ENCODE measurements around the gene UVRAG. TPM values are rescaled to one million over a fixed set of nuclear protein-coding genes. Genes with fewer than 3 reads are reported as not detected.

The UVRAG gene
- total and polyA plus RNA-seq, 2 of the 13 experiments (the other 11 are each of a cell fraction or from before 2014, with no cell fraction given): 9.7 to 17.3 TPM

GRCh38 chr11:75899806-75900205, 84.8 kb downstream of the UVRAG start:
- intact Hi-C loops (cut with micrococcal nuclease; ENCODE audit: unreplicated experiment): loop anchor here (10.0 kb wide), 1 partner anchor 335 kb away; no protein-coding TSS in a partner anchor
- in situ Hi-C loops (cut with HindIII; ENCODE audit: extremely low pct_ligation_motif_present, low pct_unique_long_range_greater_than_20kb): loop anchor here (5.0 kb wide), 3 partner anchors 252 to 417 kb away; no protein-coding TSS in a partner anchor
- 90% methylated on average over 2 of the region's 2 CpGs for WGBS (ENCODE audit: low lambda C conversion rate)
- TF ChIP-seq, protein P1, sequence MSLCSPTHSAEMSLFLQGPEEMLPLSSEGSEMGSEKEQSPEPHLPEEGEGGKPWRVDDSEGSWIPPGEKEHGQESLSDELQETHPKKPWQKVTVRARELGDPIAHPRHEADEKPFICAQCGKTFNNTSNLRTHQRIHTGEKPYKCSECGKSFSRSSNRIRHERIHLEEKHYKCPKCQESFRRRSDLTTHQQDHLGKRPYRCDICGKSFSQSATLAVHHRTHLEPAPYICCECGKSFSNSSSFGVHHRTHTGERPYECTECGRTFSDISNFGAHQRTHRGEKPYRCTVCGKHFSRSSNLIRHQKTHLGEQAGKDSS (CRISPR knock-in tag; IDR thresholded peaks at IDR 0.05; ENCODE audit: borderline replicate concordance, low read depth): no peak
- TF ChIP-seq HIVEP1 (CRISPR knock-in tag; IDR thresholded peaks at IDR 0.05) (no peak), KLF13 (CRISPR knock-in tag; IDR thresholded peaks at IDR 0.05) (no peak), ZNF367 (CRISPR knock-in tag; IDR thresholded peaks at IDR 0.05; ENCODE audit: borderline replicate concordance) (no peak), TSC22D2 (CRISPR knock-in tag; IDR thresholded peaks at IDR 0.05; ENCODE audit: borderline replicate concordance) (no peak), MBNL3 (CRISPR knock-in tag; conservative IDR thresholded peaks at IDR 0.05) (no peak), MTF1 (CRISPR knock-in tag; IDR thresholded peaks at IDR 0.05) (no peak), SP140L (CRISPR knock-in tag; IDR thresholded peaks at IDR 0.05; ENCODE audit: borderline replicate concordance) (no peak), ZBTB49 (CRISPR knock-in tag; IDR thresholded peaks at IDR 0.05; ENCODE audit: borderline replicate concordance) (no peak), SMAD3 (CRISPR knock-in tag; IDR thresholded peaks at IDR 0.05) (no peak)
- TF ChIP-seq, protein P2, sequence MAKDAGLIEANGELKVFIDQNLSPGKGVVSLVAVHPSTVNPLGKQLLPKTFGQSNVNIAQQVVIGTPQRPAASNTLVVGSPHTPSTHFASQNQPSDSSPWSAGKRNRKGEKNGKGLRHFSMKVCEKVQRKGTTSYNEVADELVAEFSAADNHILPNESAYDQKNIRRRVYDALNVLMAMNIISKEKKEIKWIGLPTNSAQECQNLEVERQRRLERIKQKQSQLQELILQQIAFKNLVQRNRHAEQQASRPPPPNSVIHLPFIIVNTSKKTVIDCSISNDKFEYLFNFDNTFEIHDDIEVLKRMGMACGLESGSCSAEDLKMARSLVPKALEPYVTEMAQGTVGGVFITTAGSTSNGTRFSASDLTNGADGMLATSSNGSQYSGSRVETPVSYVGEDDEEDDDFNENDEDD (CRISPR knock-in tag; IDR thresholded peaks at IDR 0.05; ENCODE audit: borderline replicate concordance): no peak

More at GRCh38 chr11:75899806-75900205, 84.8 kb downstream of the UVRAG start:
- Histone ChIP-seq H3K4me1 (ENCODE audit: insufficient read depth, low read length) (no peaks in the 10 kb centered on the region), H3K4me2 (ENCODE audit: low read depth, low read length) (no peak overlapping the region), H3K36me3 (replicated peaks in 1 of 2; ENCODE audit: control insufficient read depth in 1 of 2, insufficient read depth in 2 of 2, low read length in 2 of 2) (peaks cover 0 to 3% of the 10 kb centered on the region in 2 experiments; a peak in 1 of 5 replicates), H4K20me1 (ENCODE audit: insufficient read depth, low read length) (peaks cover 6% of the 10 kb centered on the region; the same call in 1 of the 2 replicates), H3K9me3 (ENCODE audit: low read length) (no peaks in the 10 kb centered on the region), H2AFZ (ENCODE audit: low read length) (no peak overlapping the region), H3K9ac (ENCODE audit: insufficient read depth, low read depth, low read length) (no peak overlapping the region), H3K27me3 (ENCODE audit: control insufficient read depth in 1 of 2, insufficient read depth in 2 of 2, low read length in 2 of 2) (no peaks in the 10 kb centered on the region), H3K27ac (ENCODE audit: extremely low read length, insufficient read depth, low read length) (no peak overlapping the region), H3K4me3 (replicated peaks in 1 of 3; ENCODE audit: insufficient read depth in 1 of 3, low read depth in 2 of 3, low read length in 3 of 3) (no peak overlapping the region), H3K79me2 (ENCODE audit: insufficient read depth, low read length) (no peaks in the 10 kb centered on the region)
- FAIRE-seq (no peak), DNase-seq (ENCODE audit: low spot score) (no peak), ATAC-seq (no peak)
- no TSS peak for BruUV-seq (replicated peaks)
- CTCF ChIA-PET (ENCODE audit: low intra/inter-chr PET ratio, low total read pairs): no interaction called here
- POLR2A ChIA-PET: no interaction called here

All from HepG2 (cell line).